ENCODE data around the gene MOV10L1.

Gene MOV10L1

DNA sequence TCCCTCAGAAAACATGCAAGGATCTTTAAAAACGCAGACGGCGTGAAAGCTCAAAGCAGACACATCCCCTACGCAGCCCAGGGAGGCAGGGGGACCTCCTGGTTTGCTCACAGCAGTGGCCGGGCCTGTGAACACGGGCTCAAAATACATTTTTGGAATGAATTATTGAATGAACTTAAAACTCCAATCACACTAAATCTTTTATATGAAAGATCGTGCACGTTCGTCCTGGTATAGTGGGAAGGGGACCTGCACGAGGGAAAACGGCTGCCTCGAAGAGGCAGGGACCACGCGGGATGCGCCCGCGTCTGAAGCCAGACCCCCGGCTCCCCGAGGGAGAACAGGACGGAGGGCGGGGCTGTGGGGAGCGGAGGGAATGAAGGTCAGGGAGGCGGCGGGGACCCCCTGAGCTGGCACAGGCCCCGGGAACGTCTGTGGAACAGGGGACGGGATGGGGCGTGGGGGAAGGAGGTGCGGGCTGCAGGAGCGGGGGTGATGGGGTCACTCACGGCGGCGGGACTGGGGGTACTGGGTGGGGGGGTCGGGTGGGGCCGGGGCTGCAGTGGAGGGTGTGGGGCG is 79.5 kb downstream of the MOV10L1 start:
- DNase-seq (ENCODE audit: insufficient read length, low spot score), result no peak
- FAIRE-seq, result no peak
- TF ChIP-seq, protein P1, sequence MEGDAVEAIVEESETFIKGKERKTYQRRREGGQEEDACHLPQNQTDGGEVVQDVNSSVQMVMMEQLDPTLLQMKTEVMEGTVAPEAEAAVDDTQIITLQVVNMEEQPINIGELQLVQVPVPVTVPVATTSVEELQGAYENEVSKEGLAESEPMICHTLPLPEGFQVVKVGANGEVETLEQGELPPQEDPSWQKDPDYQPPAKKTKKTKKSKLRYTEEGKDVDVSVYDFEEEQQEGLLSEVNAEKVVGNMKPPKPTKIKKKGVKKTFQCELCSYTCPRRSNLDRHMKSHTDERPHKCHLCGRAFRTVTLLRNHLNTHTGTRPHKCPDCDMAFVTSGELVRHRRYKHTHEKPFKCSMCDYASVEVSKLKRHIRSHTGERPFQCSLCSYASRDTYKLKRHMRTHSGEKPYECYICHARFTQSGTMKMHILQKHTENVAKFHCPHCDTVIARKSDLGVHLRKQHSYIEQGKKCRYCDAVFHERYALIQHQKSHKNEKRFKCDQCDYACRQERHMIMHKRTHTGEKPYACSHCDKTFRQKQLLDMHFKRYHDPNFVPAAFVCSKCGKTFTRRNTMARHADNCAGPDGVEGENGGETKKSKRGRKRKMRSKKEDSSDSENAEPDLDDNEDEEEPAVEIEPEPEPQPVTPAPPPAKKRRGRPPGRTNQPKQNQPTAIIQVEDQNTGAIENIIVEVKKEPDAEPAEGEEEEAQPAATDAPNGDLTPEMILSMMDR (IDR thresholded peaks at IDR 0.05; ENCODE audit: insufficient read depth, missing control alignments), result no peak

DNA sequence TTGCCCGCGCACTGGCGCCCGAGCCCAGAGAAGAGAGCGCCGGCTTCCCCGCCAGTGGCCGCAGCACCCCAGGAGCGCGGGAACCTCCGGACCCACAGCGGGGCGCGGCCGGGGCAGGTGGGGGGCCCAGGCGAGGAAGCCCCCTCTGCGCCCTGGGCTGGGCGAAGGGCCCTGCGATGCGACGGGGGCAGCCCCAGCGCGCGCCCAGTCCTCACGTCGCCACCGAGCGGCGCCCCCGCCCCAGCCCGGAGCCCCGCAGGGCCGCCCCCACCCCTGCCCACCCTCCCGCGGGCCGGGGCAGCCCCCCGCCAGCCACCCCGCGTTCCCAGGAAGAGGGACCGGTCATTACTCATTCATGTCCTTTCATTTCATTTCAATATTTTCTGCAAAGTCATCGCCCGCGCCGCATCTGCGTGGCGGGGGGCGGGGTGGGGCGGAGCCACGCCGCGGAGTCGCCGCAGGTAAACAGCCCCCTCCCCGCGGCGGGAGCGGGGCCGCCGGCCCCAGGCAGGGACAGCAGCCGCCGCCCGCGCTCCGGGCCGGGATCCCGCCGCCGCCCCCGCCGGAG is 80.1 kb downstream of the MOV10L1 start:
- FAIRE-seq (no peak), DNase-seq (ENCODE audit: insufficient read length, low spot score) (no peak)
- TF ChIP-seq, protein P1 (IDR thresholded peaks at IDR 0.05; ENCODE audit: insufficient read depth, missing control alignments), result no peak

DNA sequence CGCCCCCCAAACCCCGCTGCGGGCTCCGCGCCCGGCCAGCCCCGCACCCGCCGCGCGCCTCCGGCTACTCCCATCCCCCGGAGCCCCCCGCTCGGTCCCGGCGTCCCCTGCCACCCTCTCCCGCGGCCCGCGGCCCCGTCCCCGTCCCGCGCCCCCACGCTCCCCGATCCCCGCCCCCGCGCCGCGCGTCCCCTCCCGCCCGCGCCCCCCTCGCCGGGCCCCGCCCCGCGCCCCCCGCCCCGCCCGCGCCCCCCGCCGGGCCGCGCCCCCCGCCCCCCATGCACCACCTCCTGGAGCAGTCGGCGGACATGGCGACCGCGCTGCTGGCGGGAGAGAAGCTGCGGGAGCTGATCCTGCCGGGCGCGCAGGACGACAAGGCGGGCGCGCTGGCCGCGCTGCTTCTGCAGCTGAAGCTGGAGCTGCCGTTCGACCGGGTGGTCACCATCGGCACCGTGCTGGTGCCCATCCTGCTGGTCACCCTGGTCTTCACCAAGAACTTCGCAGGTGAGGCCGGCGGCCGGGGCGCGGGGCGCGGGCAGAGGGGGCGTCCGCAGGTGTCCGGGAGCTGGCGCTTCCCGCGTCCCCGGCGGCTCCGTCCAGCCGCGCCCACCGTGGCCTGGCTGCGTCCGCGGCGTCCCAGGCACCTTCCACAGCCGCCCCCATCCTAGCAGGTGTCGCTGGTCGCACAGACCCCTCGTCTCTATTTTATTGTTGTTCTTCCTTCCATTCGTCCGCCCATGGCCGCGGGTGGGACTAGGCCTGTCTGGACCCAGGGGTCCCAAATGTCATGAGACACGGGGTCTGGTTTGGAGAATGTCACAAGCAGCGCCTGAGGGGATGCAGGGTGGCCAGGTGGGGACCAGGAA is 80.9 kb downstream of the MOV10L1 start, which contains the start of gene PANX2:
PANX2 (plus strand) TSS at position 279 of the 866 bp plus-strand sequence; CDS start at position 279, 0 bp downstream.
- FAIRE-seq, result no peak
- no peak for DNase-seq (ENCODE audit: insufficient read length, low spot score)

DNA sequence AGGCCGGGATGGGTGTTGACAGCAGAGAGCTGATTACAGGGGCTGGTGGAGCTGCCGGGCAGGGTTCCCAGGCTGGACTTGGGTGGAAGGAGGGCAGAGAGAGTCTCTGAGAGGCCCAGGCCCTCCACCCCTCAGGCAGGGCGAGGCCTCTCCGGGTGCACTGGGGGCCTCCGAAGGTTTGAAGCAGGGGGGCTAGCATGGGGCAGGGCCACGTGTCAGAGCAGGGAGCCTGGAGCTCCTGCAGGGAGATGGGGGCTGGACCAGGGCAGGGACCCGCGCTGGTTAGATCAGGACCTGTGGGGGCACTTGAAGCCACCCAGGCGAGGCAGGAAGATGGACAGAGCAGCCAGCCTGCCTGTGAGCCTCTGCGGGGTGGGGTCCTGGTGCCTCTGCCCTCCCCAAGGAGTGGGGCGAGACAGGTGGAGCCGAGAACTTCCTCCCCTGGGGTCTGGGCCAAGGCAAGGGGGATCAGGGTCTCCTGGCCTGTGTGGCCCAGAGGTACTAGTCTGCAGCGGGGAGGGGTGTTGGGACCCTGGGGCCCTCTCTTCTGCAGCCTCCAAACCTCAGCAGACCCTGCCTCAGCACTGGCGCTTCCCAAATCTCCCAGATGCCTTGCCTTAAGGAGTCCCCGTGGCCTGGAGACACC is 81.6 kb downstream of the MOV10L1 start:
- FAIRE-seq (no peak), DNase-seq (ENCODE audit: insufficient read length, low spot score) (no peak)
- TF ChIP-seq, protein P1 (IDR thresholded peaks at IDR 0.05; ENCODE audit: insufficient read depth, missing control alignments), result no peak

More for the DNA sequence above, 80.9 kb downstream of the MOV10L1 start, which contains the start of gene PANX2:
- TF ChIP-seq, protein P1 (IDR thresholded peaks at IDR 0.05; ENCODE audit: insufficient read depth, missing control alignments), result no peak

DNA sequence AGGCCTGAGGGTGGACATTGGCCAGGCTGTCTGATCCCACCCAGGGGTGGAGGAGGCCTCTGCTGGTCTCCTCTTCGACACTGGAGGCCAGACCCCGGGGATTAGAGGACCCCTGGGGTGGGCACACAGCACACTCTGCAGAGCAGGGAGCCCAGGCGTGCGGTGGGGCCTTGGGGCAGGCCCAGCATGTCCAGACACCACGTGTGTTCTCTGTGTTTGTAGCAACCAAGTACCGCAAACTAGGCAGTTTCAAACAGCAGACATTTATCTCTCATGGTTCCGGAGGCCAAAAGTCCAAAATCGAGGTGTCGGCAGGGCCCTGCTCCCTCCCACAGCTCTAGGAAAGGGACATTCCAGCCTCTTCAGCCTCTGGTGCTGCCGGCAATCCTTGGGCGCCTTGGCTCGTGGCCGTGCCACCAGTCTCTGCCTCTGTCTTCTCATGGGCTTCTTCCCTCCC is 82.2 kb downstream of the MOV10L1 start:
- TF ChIP-seq, protein P1 (IDR thresholded peaks at IDR 0.05; ENCODE audit: insufficient read depth, missing control alignments), result no peak
- FAIRE-seq (no peak), DNase-seq (ENCODE audit: insufficient read length, low spot score) (no peak)

DNA sequence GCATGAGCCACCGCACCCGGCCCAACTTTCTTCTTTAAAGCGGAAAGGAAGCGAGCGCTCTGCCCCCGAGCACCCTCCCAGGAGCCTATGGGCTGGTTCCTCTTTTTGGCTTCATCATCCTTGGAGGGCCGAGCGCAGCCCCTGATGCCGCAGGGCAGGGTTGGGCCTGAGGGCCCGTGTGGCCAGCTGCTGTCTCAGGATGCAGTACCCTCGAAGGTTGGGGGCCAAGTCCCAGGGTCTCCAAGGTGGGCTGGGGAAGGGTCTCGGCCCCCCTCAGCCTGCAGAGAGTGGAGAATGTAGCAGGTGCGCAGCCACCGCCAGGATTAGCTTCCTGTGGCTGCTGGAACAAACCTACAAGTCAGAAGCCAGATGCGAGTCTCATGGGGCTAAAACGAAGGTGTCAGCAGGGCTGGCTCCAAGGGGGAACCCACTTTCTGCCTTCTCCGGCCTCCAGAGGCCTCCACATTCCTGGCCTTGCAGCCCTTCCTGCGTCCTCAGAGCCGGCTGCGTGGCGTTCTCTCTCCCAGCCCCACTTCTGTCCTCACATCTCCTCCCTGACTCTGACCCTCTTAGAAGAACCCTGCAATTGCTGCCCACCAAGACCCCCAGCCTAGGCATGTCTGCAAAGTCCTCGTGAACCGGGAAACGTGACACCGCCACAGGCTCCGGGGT is 83.6 kb downstream of the MOV10L1 start:
- no peak for DNase-seq (ENCODE audit: insufficient read length, low spot score)
- TF ChIP-seq, protein P1 (IDR thresholded peaks at IDR 0.05; ENCODE audit: insufficient read depth, missing control alignments), result no peak
- no peak for FAIRE-seq

Measured in D721Med (cell line).